Activated T-cell treated with anti-CD3 and anti-CD28 coated beads, Interleukin-2, amount 50 U/mL, for 24 hours (primary cell): ENCODE results near the gene LRMDA.

ENCODE experiments used
- DNase-seq: peaks from one replicate; pipeline ENCODE4 v3.0.0-alpha.2; 2020
- H3K27ac Mint-ChIP-seq: 2 replicates; pipeline ENCODE4 v1.8.0; 2020; ENCODE audit warnings: mild to moderate bottlenecking, mixed read lengths
- H3K27me3 Mint-ChIP-seq: 2 replicates; pipeline ENCODE4 v1.8.0; 2020; ENCODE audit warnings: mixed read lengths
- H3K36me3 Mint-ChIP-seq: 2 replicates; pipeline ENCODE4 v1.8.0; 2020; ENCODE audit warnings: low read depth, mixed read lengths
- H3K4me1 Mint-ChIP-seq: 2 replicates; pipeline ENCODE4 v1.8.0; 2020; ENCODE audit warnings: low read depth, mixed read lengths
- H3K4me3 Mint-ChIP-seq: 2 replicates; pipeline ENCODE4 v1.8.0; 2020; ENCODE audit warnings: mild to moderate bottlenecking, moderate library complexity, mixed read lengths
- H3K9me3 Mint-ChIP-seq: 2 replicates; pipeline ENCODE4 v1.8.0; 2020; ENCODE audit warnings: mixed read lengths

Gene LRMDA

GRCh38 chr10:76303682-76304316 is 872.4 kb downstream of the LRMDA start:
- Mint-ChIP-seq H3K27me3 (no peaks in the 10 kb centered on the region), H3K27ac (no peak overlapping the region), H3K4me1 (peaks cover 9% of the 10 kb centered on the region), H3K4me3 (no peak overlapping the region), H3K36me3 (no peaks in the 10 kb centered on the region), H3K9me3 (no peaks in the 10 kb centered on the region)
- DNase-seq = no peak

GRCh38 chr10:76305930-76306615 is 874.6 kb downstream of the LRMDA start:
- Mint-ChIP-seq H3K9me3 (no peaks in the 10 kb centered on the region), H3K4me3 (no peak overlapping the region), H3K27ac (no peak overlapping the region), H3K27me3 (no peaks in the 10 kb centered on the region), H3K36me3 (no peaks in the 10 kb centered on the region), H3K4me1 (peaks cover 9% of the 10 kb centered on the region)
- no peak for DNase-seq

GRCh38 chr10:76306856-76307255 is 875.4 kb downstream of the LRMDA start:
- no peaks in the 10 kb centered on the region for H3K9me3 Mint-ChIP-seq
- H3K4me3 Mint-ChIP-seq = no peak overlapping the region
- H3K36me3 Mint-ChIP-seq = no peaks in the 10 kb centered on the region
- H3K4me1 Mint-ChIP-seq = peaks cover 8% of the 10 kb centered on the region
- H3K27me3 Mint-ChIP-seq = no peaks in the 10 kb centered on the region
- no peak overlapping the region for H3K27ac Mint-ChIP-seq
- no peak for DNase-seq

GRCh38 chr10:76309070-76309469 is 877.6 kb downstream of the LRMDA start:
- no peak for DNase-seq
- H3K36me3 Mint-ChIP-seq = no peaks in the 10 kb centered on the region
- no peaks in the 10 kb centered on the region for H3K4me1 Mint-ChIP-seq
- H3K9me3 Mint-ChIP-seq = no peaks in the 10 kb centered on the region
- H3K4me3 Mint-ChIP-seq = no peak overlapping the region
- H3K27me3 Mint-ChIP-seq = no peaks in the 10 kb centered on the region
- no peak overlapping the region for H3K27ac Mint-ChIP-seq

GRCh38 chr10:76309741-76310587 is 878.5 kb downstream of the LRMDA start:
- no peak overlapping the region for H3K4me3 Mint-ChIP-seq
- no peaks in the 10 kb centered on the region for H3K4me1 Mint-ChIP-seq
- H3K27me3 Mint-ChIP-seq = no peaks in the 10 kb centered on the region
- no peaks in the 10 kb centered on the region for H3K9me3 Mint-ChIP-seq
- no peaks in the 10 kb centered on the region for H3K36me3 Mint-ChIP-seq
- DNase-seq = no peak
- H3K27ac Mint-ChIP-seq = no peak overlapping the region

- Mint-ChIP-seq H3K4me1 (no peaks in the 10 kb centered on the region), H3K4me3 (no peak overlapping the region), H3K9me3 (no peaks in the 10 kb centered on the region), H3K27me3 (no peaks in the 10 kb centered on the region), H3K27ac (no peak overlapping the region), H3K36me3 (no peaks in the 10 kb centered on the region)
- no peak for DNase-seq
Observed at GRCh38 chr10:76310588-76311080, 879.2 kb downstream of the LRMDA start.

- DNase-seq = no peak
- Mint-ChIP-seq H3K4me3 (no peak overlapping the region), H3K27me3 (no peaks in the 10 kb centered on the region), H3K4me1 (no peaks in the 10 kb centered on the region), H3K27ac (no peak overlapping the region), H3K9me3 (no peaks in the 10 kb centered on the region), H3K36me3 (no peaks in the 10 kb centered on the region)
Observed at GRCh38 chr10:76311752-76312636, 880.6 kb downstream of the LRMDA start.

GRCh38 chr10:76315240-76315639 is 883.8 kb downstream of the LRMDA start:
- H3K4me1 Mint-ChIP-seq = no peaks in the 10 kb centered on the region
- no peaks in the 10 kb centered on the region for H3K9me3 Mint-ChIP-seq
- no peak overlapping the region for H3K4me3 Mint-ChIP-seq
- H3K27me3 Mint-ChIP-seq = no peaks in the 10 kb centered on the region
- no peaks in the 10 kb centered on the region for H3K36me3 Mint-ChIP-seq
- DNase-seq = no peak
- no peak overlapping the region for H3K27ac Mint-ChIP-seq

GRCh38 chr10:76316234-76316633 is 884.8 kb downstream of the LRMDA start:
- no peak overlapping the region for H3K4me3 Mint-ChIP-seq
- no peaks in the 10 kb centered on the region for H3K27me3 Mint-ChIP-seq
- H3K27ac Mint-ChIP-seq = no peak overlapping the region
- no peaks in the 10 kb centered on the region for H3K4me1 Mint-ChIP-seq
- H3K9me3 Mint-ChIP-seq = no peaks in the 10 kb centered on the region
- DNase-seq = no peak
- H3K36me3 Mint-ChIP-seq = no peaks in the 10 kb centered on the region

GRCh38 chr10:76317078-76317477 is 885.7 kb downstream of the LRMDA start:
- no peak for DNase-seq
- no peak overlapping the region for H3K4me3 Mint-ChIP-seq
- H3K27ac Mint-ChIP-seq = no peak overlapping the region
- H3K9me3 Mint-ChIP-seq = no peaks in the 10 kb centered on the region
- no peaks in the 10 kb centered on the region for H3K27me3 Mint-ChIP-seq
- H3K4me1 Mint-ChIP-seq = no peaks in the 10 kb centered on the region
- H3K36me3 Mint-ChIP-seq = no peaks in the 10 kb centered on the region

- Mint-ChIP-seq H3K27me3 (no peaks in the 10 kb centered on the region), H3K36me3 (no peaks in the 10 kb centered on the region), H3K4me1 (no peaks in the 10 kb centered on the region), H3K4me3 (no peak overlapping the region), H3K27ac (no peak overlapping the region), H3K9me3 (no peaks in the 10 kb centered on the region)
- no peak for DNase-seq
Observed at GRCh38 chr10:76318211-76318610, 886.8 kb downstream of the LRMDA start.

GRCh38 chr10:76319661-76320060 is 888.2 kb downstream of the LRMDA start:
- DNase-seq = no peak
- Mint-ChIP-seq H3K4me1 (no peaks in the 10 kb centered on the region), H3K36me3 (no peaks in the 10 kb centered on the region), H3K9me3 (no peaks in the 10 kb centered on the region), H3K27me3 (no peaks in the 10 kb centered on the region), H3K4me3 (no peak overlapping the region), H3K27ac (no peak overlapping the region)

GRCh38 chr10:76324283-76324682 is 892.9 kb downstream of the LRMDA start:
- Mint-ChIP-seq H3K36me3 (no peaks in the 10 kb centered on the region), H3K4me3 (no peak overlapping the region), H3K9me3 (no peaks in the 10 kb centered on the region), H3K27ac (no peak overlapping the region), H3K4me1 (no peaks in the 10 kb centered on the region), H3K27me3 (no peaks in the 10 kb centered on the region)
- no peak for DNase-seq

- H3K9me3 Mint-ChIP-seq = no peaks in the 10 kb centered on the region
- no peak overlapping the region for H3K27ac Mint-ChIP-seq
- H3K4me3 Mint-ChIP-seq = no peak overlapping the region
- no peak for DNase-seq
- H3K36me3 Mint-ChIP-seq = no peaks in the 10 kb centered on the region
- H3K27me3 Mint-ChIP-seq = no peaks in the 10 kb centered on the region
- no peaks in the 10 kb centered on the region for H3K4me1 Mint-ChIP-seq
Observed at GRCh38 chr10:76327441-76327840, 896.0 kb downstream of the LRMDA start.
